Fibroblast of the aortic adventitia (primary cell): Measurements from ENCODE around the gene LRP1B. TPM values are rescaled to one million over a fixed set of nuclear protein-coding genes. Genes with fewer than 3 reads are reported as not detected.
A peak's percentile ranks its signal among the peaks of the same experiment; 100 is the strongest.

ENCODE experiments used
- DNase-seq: peaks from one replicate; pipeline ENCODE4 v3.0.0-alpha.2; 2010; ENCODE audit warnings: low read depth
- H3K4me3 ChIP-seq: 2 replicates; pipeline ENCODE4 v1.5.1; 2011; ENCODE audit warnings: low read depth, mild to moderate bottlenecking, control low read depth, low read length, moderate library complexity
- CTCF ChIP-seq: IDR thresholded peaks from 2 replicates; pipeline ENCODE4 v1.5.1; 2011; ENCODE audit warnings: mild to moderate bottlenecking, low read length, control low read depth, inconsistent platforms; ENCODE audit not compliant: insufficient read depth
- total RNA-seq: library from RNA; depleted of rRNA; stranded (reverse); fragments of >200 nt; gene quantifications from 2 replicates; pipeline ENCODE4 v1.2.3, GENCODE V29; 2012; ENCODE audit warnings: low replicate concordance

Gene LRP1B
- total RNA-seq, 1 donor = 0.36 TPM

DNA sequence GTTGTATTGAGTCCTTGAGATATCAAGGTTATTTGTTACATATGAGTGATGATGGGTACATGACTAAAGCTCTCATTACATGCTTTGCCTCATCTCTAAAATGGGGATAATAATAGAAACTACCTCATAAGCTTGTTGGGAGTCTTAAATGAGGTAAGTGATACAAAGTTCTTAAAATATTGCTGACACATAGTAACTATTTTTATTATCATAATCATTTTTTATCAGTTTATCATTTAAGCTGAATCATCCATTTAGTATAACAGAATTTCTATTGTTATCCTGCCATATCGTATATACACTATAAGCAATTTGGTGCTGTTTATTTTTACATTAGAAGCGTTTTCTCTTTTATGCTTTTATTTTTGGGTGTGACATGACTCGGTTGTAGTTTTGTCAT, 871.1 kb downstream of the LRP1B start:
- no peak for DNase-seq

GRCh38 chr2:141242008-141242407, 888.8 kb downstream of the LRP1B start:
- no peak for DNase-seq
- TF ChIP-seq CTCF = no peak
- H3K4me3 ChIP-seq = no peak overlapping the region

More for the DNA sequence above, 871.1 kb downstream of the LRP1B start:
- H3K4me3 ChIP-seq = no peak overlapping the region
- no peak for TF ChIP-seq CTCF

DNA sequence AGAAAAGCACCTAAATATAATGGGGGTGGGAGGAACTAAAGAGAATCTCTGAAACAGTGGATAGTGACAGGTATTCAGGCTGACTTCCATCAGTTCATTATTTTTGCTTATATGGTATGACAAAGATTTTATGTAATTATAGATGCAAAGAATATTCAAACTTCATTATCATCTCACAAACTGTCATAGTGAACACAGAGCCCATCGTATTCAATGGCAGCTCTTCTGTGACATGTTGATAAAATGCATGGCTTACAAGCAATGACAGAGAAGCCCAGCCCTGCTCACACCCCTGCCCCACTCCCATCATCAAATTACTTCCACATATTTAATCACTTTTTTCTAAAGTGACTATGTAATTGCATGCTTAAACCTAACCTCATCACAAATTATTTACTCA, 904.3 kb downstream of the LRP1B start:
- H3K4me3 ChIP-seq = no peak overlapping the region
- no peak for DNase-seq
- no peak for TF ChIP-seq CTCF

DNA sequence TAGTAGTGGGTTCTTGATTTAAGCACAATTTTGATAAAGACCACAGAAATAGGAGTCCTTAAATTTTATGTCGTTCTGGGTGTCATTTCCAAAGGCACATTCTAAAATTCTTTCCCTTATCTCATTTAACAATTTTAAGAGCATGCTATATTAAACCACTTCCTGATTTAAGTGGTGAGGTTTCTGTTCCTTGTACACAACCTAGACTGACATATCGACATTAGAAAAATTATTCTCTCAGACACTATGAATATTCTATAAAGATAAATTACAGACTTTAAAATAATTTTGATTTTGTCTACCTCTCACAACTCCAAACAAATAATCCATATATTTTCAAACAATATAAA, 923.8 kb downstream of the LRP1B start:
- no peak overlapping the region for H3K4me3 ChIP-seq
- TF ChIP-seq CTCF = no peak
- DNase-seq = no peak

GRCh38 chr2:141201016-141201565, 929.7 kb downstream of the LRP1B start:
- TF ChIP-seq CTCF = no peak
- DNase-seq = no peak
- H3K4me3 ChIP-seq = no peak overlapping the region

DNA sequence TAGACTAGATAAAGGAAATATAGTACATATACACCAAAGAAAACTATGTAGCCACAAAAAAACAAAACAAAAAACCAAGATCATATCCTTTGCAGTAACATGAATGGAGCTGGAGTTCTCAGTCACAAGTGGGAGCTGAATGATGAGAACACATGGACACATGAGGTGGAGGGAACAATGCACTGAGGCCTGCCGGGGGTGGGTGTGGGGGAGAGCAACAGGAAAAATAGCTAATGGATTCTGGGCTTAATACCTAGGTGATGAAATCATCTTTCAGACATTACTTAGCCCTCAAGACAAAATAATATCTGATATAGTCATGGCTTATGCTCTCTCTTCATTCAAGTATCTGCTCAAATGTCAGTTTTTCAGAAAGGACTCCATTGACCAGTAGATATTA, 930.6 kb downstream of the LRP1B start:
- DNase-seq = no peak
- no peak for TF ChIP-seq CTCF
- no peak overlapping the region for H3K4me3 ChIP-seq

DNA sequence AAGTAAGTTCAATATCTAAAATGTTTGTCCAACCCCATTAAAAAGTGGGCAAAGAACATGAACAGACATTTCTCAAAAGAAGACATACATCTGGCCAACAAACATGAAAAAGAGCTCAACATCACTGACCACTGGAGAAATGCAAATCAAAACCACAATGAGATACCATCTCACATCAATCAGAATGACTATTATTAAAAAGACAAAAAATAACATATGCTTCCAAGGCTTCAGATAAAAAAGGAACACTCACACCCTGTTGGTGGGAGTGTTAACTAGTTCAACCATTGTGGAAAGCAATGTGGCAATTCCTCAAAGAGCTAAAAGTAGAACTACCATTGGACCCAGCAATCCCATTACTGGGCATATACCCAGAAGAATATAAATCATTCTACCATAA, 931.1 kb downstream of the LRP1B start:
- H3K4me3 ChIP-seq = no peak overlapping the region
- TF ChIP-seq CTCF = no peak
- DNase-seq = peak; percentile 6
